Astrocyte (in vitro differentiated cells and primary cell): ENCODE results near the gene RNF14.

Experiments
- EZH2 ChIP-seq: IDR thresholded peaks from 2 replicates; pipeline ENCODE4 v1.6.1; 2012; ENCODE audit warnings: mild to moderate bottlenecking, low read length, inconsistent platforms; ENCODE audit not compliant: insufficient read depth
- TF ChIP-seq, protein P1 (sequence below): IDR thresholded peaks from 2 replicates; pipeline ENCODE4 v1.5.1; 2011; ENCODE audit warnings: low read depth, mild to moderate bottlenecking, inconsistent platforms, low read length, moderate library complexity; ENCODE audit not compliant: insufficient read depth

GRCh38 chr5:142003266-142003800, 34.4 kb downstream of the RNF14 start:
- TF ChIP-seq, protein P1, sequence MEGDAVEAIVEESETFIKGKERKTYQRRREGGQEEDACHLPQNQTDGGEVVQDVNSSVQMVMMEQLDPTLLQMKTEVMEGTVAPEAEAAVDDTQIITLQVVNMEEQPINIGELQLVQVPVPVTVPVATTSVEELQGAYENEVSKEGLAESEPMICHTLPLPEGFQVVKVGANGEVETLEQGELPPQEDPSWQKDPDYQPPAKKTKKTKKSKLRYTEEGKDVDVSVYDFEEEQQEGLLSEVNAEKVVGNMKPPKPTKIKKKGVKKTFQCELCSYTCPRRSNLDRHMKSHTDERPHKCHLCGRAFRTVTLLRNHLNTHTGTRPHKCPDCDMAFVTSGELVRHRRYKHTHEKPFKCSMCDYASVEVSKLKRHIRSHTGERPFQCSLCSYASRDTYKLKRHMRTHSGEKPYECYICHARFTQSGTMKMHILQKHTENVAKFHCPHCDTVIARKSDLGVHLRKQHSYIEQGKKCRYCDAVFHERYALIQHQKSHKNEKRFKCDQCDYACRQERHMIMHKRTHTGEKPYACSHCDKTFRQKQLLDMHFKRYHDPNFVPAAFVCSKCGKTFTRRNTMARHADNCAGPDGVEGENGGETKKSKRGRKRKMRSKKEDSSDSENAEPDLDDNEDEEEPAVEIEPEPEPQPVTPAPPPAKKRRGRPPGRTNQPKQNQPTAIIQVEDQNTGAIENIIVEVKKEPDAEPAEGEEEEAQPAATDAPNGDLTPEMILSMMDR = no peak
- TF ChIP-seq EZH2 = no peak
